GM21367 (cell line): Measurements from ENCODE around the gene GRK7.
"Not testable (repeated sequence)": the region's sequence is repeated elsewhere in the genome, so short reads cannot be mapped to it uniquely, and the experiment has no call there.

Source experiments
- ATAC-seq: cut with Tn5 transposase; IDR thresholded peaks from one replicate; pipeline ENCODE4 v1.9.1; 2021; ENCODE audit not compliant: unreplicated experiment

The GRK7 gene

GRCh38 chr3:141754032-141754431 lies 9.2 kb upstream of the GRK7 start:
- no peak for ATAC-seq

- not testable (repeated sequence) for ATAC-seq
These were observed 656 bp upstream of the GRK7 start for GRCh38 chr3:141762552-141762951.

- ATAC-seq = no peak
These were observed 837 bp downstream of the GRK7 start for GRCh38 chr3:141764045-141764444.

GRCh38 chr3:141764465-141764864 lies 1.3 kb downstream of the GRK7 start:
- ATAC-seq = no peak

GRCh38 chr3:141764986-141765385 lies 1.8 kb downstream of the GRK7 start:
- no peak for ATAC-seq

GRCh38 chr3:141767066-141767465 lies 3.9 kb downstream of the GRK7 start:
- ATAC-seq = no peak

GRCh38 chr3:141769221-141769894 lies 6.2 kb downstream of the GRK7 start:
- no peak for ATAC-seq

- no peak for ATAC-seq
These were observed 10.5 kb downstream of the GRK7 start for GRCh38 chr3:141773676-141774075.

- no peak for ATAC-seq
These were observed 13.2 kb downstream of the GRK7 start for GRCh38 chr3:141776376-141776775.

GRCh38 chr3:141776885-141777284 lies 13.7 kb downstream of the GRK7 start:
- ATAC-seq = no peak

GRCh38 chr3:141777957-141778813 lies 15.0 kb downstream of the GRK7 start:
- no peak for ATAC-seq

GRCh38 chr3:141779667-141780066 lies 16.5 kb downstream of the GRK7 start:
- ATAC-seq = no peak

- ATAC-seq = no peak
These were observed 19.3 kb downstream of the GRK7 start for GRCh38 chr3:141782386-141782932.

- ATAC-seq = no peak
These were observed 20.4 kb downstream of the GRK7 start for GRCh38 chr3:141783632-141784031.

- ATAC-seq = no peak
These were observed 20.9 kb downstream of the GRK7 start for GRCh38 chr3:141784096-141784495.

- ATAC-seq = no peak
These were observed 21.3 kb downstream of the GRK7 start for GRCh38 chr3:141784531-141784930.

- ATAC-seq = no peak
These were observed 24.9 kb downstream of the GRK7 start for GRCh38 chr3:141788149-141788548.

- ATAC-seq = not testable (repeated sequence)
These were observed 25.5 kb downstream of the GRK7 start for GRCh38 chr3:141788750-141789149.

GRCh38 chr3:141789281-141789680 lies 26.1 kb downstream of the GRK7 start:
- no peak for ATAC-seq

- ATAC-seq = no peak
These were observed 27.0 kb downstream of the GRK7 start for GRCh38 chr3:141790171-141790570.

GRCh38 chr3:141792495-141792894 lies 29.3 kb downstream of the GRK7 start:
- no peak for ATAC-seq
